Osteoblast (primary cell): ENCODE results near the gene NUP93. TPM values are rescaled to one million over a fixed set of nuclear protein-coding genes. Genes with fewer than 3 reads are reported as not detected.

Experiments
- DNase-seq: peaks from one replicate; pipeline ENCODE4 v3.0.0; 2011; ENCODE audit warnings: low spot score, mixed read lengths; ENCODE audit not compliant: insufficient read length; ENCODE audit errors: missing footprints
- H2AFZ ChIP-seq: 2 replicates; pipeline ENCODE4 v1.6.0; 2011; ENCODE audit warnings: mild to moderate bottlenecking, low read length
- H3K27ac ChIP-seq: 2 replicates; pipeline ENCODE4 v1.5.1; 2011; ENCODE audit warnings: mild to moderate bottlenecking, low read depth, low read length, moderate library complexity
- H3K27me3 ChIP-seq: 2 replicates; pipeline ENCODE4 v1.6.0; 2012; ENCODE audit warnings: mild to moderate bottlenecking, control low read depth, inconsistent platforms, low read length, moderate library complexity; ENCODE audit not compliant: insufficient read depth
- H3K36me3 ChIP-seq: 2 replicates; pipeline ENCODE4 v1.5.1; 2011; ENCODE audit warnings: mild to moderate bottlenecking, low read length, control low read depth, moderate library complexity; ENCODE audit not compliant: insufficient read depth
- H3K4me1 ChIP-seq: 2 replicates; pipeline ENCODE4 v1.5.1; 2011; ENCODE audit warnings: mild to moderate bottlenecking, low read length, control low read depth, moderate library complexity; ENCODE audit not compliant: insufficient read depth
- H3K4me2 ChIP-seq: 2 replicates; pipeline ENCODE4 v1.6.0; 2011; ENCODE audit warnings: mild to moderate bottlenecking, low read length; ENCODE audit not compliant: insufficient read depth
- H3K4me3 ChIP-seq: fragments of 200-600 bp; sonication (generic); 3 replicates; pipeline ENCODE4 v1.5.1; 2012; ENCODE audit warnings: mild to moderate bottlenecking, low read length, inconsistent platforms; ENCODE audit not compliant: insufficient read depth
- H3K79me2 ChIP-seq: 2 replicates; pipeline ENCODE4 v1.6.0; 2012; ENCODE audit warnings: mild to moderate bottlenecking, low read length, control low read depth, inconsistent platforms; ENCODE audit not compliant: insufficient read depth
- H3K9me3 ChIP-seq: 2 replicates; pipeline ENCODE4 v1.5.1; 2011; ENCODE audit warnings: low read depth, low read length, control low read depth
- H4K20me1 ChIP-seq: 2 replicates; pipeline ENCODE4 v1.6.0; 2012; ENCODE audit warnings: mild to moderate bottlenecking, low read length, control low read depth; ENCODE audit not compliant: insufficient read depth
- total RNA-seq: library from RNA; depleted of rRNA; stranded (reverse); fragments of >200 nt; gene quantifications from 2 replicates; pipeline ENCODE4 v1.2.3, GENCODE V29; 2012
- TF ChIP-seq, protein P1 (sequence below): IDR thresholded peaks from 2 replicates; pipeline ENCODE4 v1.5.1; 2011; ENCODE audit warnings: mild to moderate bottlenecking, low read depth, low read length, moderate library complexity; ENCODE audit errors: extremely low read depth

The NUP93 gene
- total RNA-seq, 1 donor, result 40.5 TPM

DNA sequence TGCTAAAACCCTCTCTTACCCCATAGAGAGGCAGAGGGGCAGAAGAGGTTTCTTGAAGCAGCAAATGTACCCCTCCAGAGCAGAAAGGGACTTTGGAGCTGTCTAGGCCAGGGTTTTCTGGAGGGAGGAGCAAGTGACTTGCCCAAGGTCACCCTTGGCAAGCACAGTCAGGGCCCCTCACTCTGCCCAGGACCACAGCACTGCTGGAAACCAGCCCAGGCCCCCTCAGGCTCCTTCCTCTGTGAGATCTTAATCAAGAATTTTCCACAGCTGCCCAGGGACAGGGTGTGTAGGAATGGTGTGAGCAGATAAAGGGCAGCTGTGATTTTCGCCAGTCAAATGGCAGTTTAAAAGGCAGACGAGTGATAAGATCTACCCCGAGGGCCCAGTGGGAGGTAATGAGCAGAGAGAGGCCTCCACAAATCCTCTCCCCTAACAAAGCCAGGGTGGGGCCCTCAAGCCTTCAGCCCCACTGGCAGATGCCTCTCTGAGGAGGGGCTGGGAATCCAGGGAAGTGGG, 131.2 kb downstream of the NUP93 start:
- H3K27ac ChIP-seq, result no peak overlapping the region
- H3K9me3 ChIP-seq, result no peaks in the 10 kb centered on the region
- no peak overlapping the region for H3K4me3 ChIP-seq
- no peaks in the 10 kb centered on the region for H3K4me1 ChIP-seq
- H3K36me3 ChIP-seq, result no peaks in the 10 kb centered on the region
- no peaks in the 10 kb centered on the region for H4K20me1 ChIP-seq
- no peak overlapping the region for H2AFZ ChIP-seq
- no peaks in the 10 kb centered on the region for H3K79me2 ChIP-seq
- TF ChIP-seq, protein P1, sequence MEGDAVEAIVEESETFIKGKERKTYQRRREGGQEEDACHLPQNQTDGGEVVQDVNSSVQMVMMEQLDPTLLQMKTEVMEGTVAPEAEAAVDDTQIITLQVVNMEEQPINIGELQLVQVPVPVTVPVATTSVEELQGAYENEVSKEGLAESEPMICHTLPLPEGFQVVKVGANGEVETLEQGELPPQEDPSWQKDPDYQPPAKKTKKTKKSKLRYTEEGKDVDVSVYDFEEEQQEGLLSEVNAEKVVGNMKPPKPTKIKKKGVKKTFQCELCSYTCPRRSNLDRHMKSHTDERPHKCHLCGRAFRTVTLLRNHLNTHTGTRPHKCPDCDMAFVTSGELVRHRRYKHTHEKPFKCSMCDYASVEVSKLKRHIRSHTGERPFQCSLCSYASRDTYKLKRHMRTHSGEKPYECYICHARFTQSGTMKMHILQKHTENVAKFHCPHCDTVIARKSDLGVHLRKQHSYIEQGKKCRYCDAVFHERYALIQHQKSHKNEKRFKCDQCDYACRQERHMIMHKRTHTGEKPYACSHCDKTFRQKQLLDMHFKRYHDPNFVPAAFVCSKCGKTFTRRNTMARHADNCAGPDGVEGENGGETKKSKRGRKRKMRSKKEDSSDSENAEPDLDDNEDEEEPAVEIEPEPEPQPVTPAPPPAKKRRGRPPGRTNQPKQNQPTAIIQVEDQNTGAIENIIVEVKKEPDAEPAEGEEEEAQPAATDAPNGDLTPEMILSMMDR, result no peak
- DNase-seq, result no peak
- no peak overlapping the region for H3K4me2 ChIP-seq
- H3K27me3 ChIP-seq, result no peaks in the 10 kb centered on the region

DNA sequence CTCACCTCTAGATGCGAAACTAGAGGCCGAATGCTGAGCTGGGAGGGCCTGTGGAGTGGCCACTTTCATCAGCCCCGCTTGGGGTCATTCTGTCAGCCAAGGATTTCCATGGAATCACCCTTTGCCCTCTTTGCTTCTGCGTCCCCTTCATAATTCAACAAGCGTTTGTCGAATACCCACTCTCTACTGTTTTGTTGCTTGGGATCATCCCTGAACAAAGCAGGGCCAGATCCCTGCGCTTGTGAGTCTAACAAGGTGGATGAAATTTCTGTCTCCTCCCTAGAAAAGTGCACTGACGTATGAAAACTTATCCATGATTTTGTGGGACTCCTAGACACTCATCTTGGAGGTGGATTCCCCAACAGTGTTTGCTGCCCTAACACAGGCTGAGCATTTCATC, 131.8 kb downstream of the NUP93 start:
- Histone ChIP-seq H3K27me3 (no peaks in the 10 kb centered on the region), H3K4me1 (no peaks in the 10 kb centered on the region), H3K36me3 (no peaks in the 10 kb centered on the region), H2AFZ (no peak overlapping the region), H3K4me2 (no peak overlapping the region), H3K79me2 (no peaks in the 10 kb centered on the region), H3K4me3 (no peak overlapping the region), H4K20me1 (no peaks in the 10 kb centered on the region), H3K9me3 (no peaks in the 10 kb centered on the region), H3K27ac (no peak overlapping the region)
- DNase-seq, result no peak
- TF ChIP-seq, protein P1, result no peak

GRCh38 chr16:56862776-56863175, 132.8 kb downstream of the NUP93 start:
- no peaks in the 10 kb centered on the region for H3K27me3 ChIP-seq
- no peak overlapping the region for H3K4me2 ChIP-seq
- H4K20me1 ChIP-seq, result no peaks in the 10 kb centered on the region
- no peak overlapping the region for H3K4me3 ChIP-seq
- H3K36me3 ChIP-seq, result no peaks in the 10 kb centered on the region
- no peaks in the 10 kb centered on the region for H3K79me2 ChIP-seq
- TF ChIP-seq, protein P1, result no peak
- H2AFZ ChIP-seq, result no peak overlapping the region
- H3K9me3 ChIP-seq, result no peaks in the 10 kb centered on the region
- DNase-seq, result no peak
- H3K4me1 ChIP-seq, result no peaks in the 10 kb centered on the region
- H3K27ac ChIP-seq, result no peak overlapping the region

- H3K27ac ChIP-seq, result no peak within 1 kb of the TSS
- no peaks in the 10 kb centered on the region for H3K9me3 ChIP-seq
- H3K4me3 ChIP-seq, result no peak within 1 kb of the TSS
- H4K20me1 ChIP-seq, result no peaks in the 10 kb centered on the region
- H3K4me1 ChIP-seq, result no peaks in the 10 kb centered on the region
- TF ChIP-seq, protein P1, result no peak
- no peaks in the 10 kb centered on the region for H3K27me3 ChIP-seq
- H3K36me3 ChIP-seq, result no peaks in the 10 kb centered on the region
- DNase-seq, result no peak
- no peak within 1 kb of the TSS for H3K4me2 ChIP-seq
- H3K79me2 ChIP-seq, result no peaks in the 10 kb centered on the region
- no peak within 1 kb of the TSS for H2AFZ ChIP-seq
Observed at GRCh38 chr16:56864960-56865359, 135.0 kb downstream of the NUP93 start, which contains the start of gene SLC12A3. Gene SLC12A3 (plus strand): TSS chr16:56865207. CDS start chr16:56865236, 29 bp downstream.
